ENCODE measurements around the gene ISX.
"Not testable (repeated sequence)": the region's sequence is repeated elsewhere in the genome, so short reads cannot be mapped to it uniquely, and the experiment has no call there.

ISX gene

GRCh38 chr22:35024364-35024692 is 41.6 kb upstream of the ISX start:
- no peak for FAIRE-seq
- no peak for DNase-seq (ENCODE audit: insufficient read length, low spot score)
- no peak for TF ChIP-seq CTCF (IDR thresholded peaks at IDR 0.05; ENCODE audit: insufficient read depth, missing control alignments)

- not testable (repeated sequence) for DNase-seq (ENCODE audit: insufficient read length, low spot score); FAIRE-seq
Measured at GRCh38 chr22:35030112-35030511, 35.8 kb upstream of the ISX start.

- DNase-seq (ENCODE audit: insufficient read length, low spot score) (no peak), FAIRE-seq (no peak)
- TF ChIP-seq CTCF (IDR thresholded peaks at IDR 0.05; ENCODE audit: insufficient read depth, missing control alignments) = no peak
Measured at GRCh38 chr22:35032571-35032970, 33.4 kb upstream of the ISX start.

GRCh38 chr22:35033635-35034296 is 32.2 kb upstream of the ISX start:
- DNase-seq (ENCODE audit: insufficient read length, low spot score) (no peak), FAIRE-seq (no peak)
- no peak for TF ChIP-seq CTCF (IDR thresholded peaks at IDR 0.05; ENCODE audit: insufficient read depth, missing control alignments)

DNA sequence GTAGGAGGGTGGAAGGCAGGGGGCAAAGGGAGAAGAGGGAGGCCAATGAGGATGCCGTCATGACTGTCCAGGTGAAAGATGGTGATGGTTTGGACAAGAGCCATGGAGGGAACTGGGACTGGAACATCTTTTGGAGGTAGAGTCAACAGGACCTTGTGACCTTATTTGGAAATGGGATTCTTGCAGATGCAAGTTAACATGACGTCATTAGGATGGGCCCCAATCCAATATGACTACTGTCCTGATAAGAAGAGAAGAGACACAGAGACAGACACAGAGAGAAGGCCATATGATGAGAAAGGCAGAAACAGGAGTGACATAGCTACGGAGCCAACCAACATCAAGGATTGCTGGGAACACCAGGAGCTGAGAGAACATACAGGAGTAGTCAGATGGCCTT is 31.0 kb upstream of the ISX start:
- no peak for TF ChIP-seq CTCF (IDR thresholded peaks at IDR 0.05; ENCODE audit: insufficient read depth, missing control alignments)
- FAIRE-seq (no peak), DNase-seq (ENCODE audit: insufficient read length, low spot score) (no peak)

- no peak for FAIRE-seq
- DNase-seq (ENCODE audit: insufficient read length, low spot score) = no peak
- no peak for TF ChIP-seq CTCF (IDR thresholded peaks at IDR 0.05; ENCODE audit: insufficient read depth, missing control alignments)
Measured at GRCh38 chr22:35037089-35037488, 28.9 kb upstream of the ISX start.

GRCh38 chr22:35039625-35040024 is 26.3 kb upstream of the ISX start:
- no peak for TF ChIP-seq CTCF (IDR thresholded peaks at IDR 0.05; ENCODE audit: insufficient read depth, missing control alignments)
- DNase-seq (ENCODE audit: insufficient read length, low spot score) = no peak
- FAIRE-seq = no peak

All from D721Med (cell line).